HL-60 (cell line): Measurements from ENCODE around the gene IGFBP6.

Experiments used
- DNase-seq, 2 experiments: peaks; one replicate each; pipeline ENCODE4 v3.0.0-alpha.2; 2010 to 2020; ENCODE audit warnings: low read depth in 1 of 2, low spot score in 1 of 2
- H3K27ac ChIP-seq: fragments of 250-450 bp; sonication (Bioruptor Pico); replicated peaks from 2 replicates; pipeline ENCODE4 v1.5.1; 2020; ENCODE audit warnings: mild to moderate bottlenecking, moderate library complexity
- H3K27me3 ChIP-seq: fragments of 250-450 bp; sonication (Bioruptor Pico); 2 replicates; pipeline ENCODE4 v1.5.1; 2021; ENCODE audit warnings: mild to moderate bottlenecking, moderate library complexity; ENCODE audit not compliant: insufficient read depth, poor library complexity, severe bottlenecking
- H3K4me3 ChIP-seq: replicated peaks from 2 replicates; pipeline ENCODE4 v1.5.1; 2011; ENCODE audit warnings: mild to moderate bottlenecking, control low read depth, low read length; ENCODE audit not compliant: insufficient read depth
- CTCF ChIP-seq: IDR thresholded peaks from one replicate; pipeline ENCODE4 v1.5.1; 2011; ENCODE audit warnings: low read length, control low read depth, inconsistent platforms; ENCODE audit not compliant: insufficient read depth
- GABPA ChIP-seq: IDR thresholded peaks from 2 replicates; pipeline ENCODE4 v1.6.1; 2012; ENCODE audit warnings: low read depth
- POLR2AphosphoS5 ChIP-seq: IDR thresholded peaks from 2 replicates; pipeline ENCODE4 v1.6.1; 2012; ENCODE audit warnings: low read depth
- REST ChIP-seq: IDR thresholded peaks from 2 replicates; pipeline ENCODE4 v1.6.1; 2012; ENCODE audit warnings: low read depth; ENCODE audit not compliant: insufficient replicate concordance
- SPI1 ChIP-seq: IDR thresholded peaks from 2 replicates; pipeline ENCODE4 v1.6.1; 2012; ENCODE audit warnings: low read depth, mild to moderate bottlenecking, borderline replicate concordance

IGFBP6 gene

GRCh38 chr12:53056901-53057300 lies 40.6 kb upstream of the IGFBP6 start:
- DNase-seq, result no peak
- Histone ChIP-seq H3K4me3 (no peak overlapping the region), H3K27ac (no peak overlapping the region), H3K27me3 (peaks cover 11% of the 10 kb centered on the region)
- TF ChIP-seq CTCF, result no peak
- TF ChIP-seq REST, result no peak
- TF ChIP-seq GABPA, result no peak
- TF ChIP-seq SPI1, result no peak

GRCh38 chr12:53057816-53058500 lies 39.5 kb upstream of the IGFBP6 start:
- Histone ChIP-seq H3K27ac (no peak overlapping the region), H3K27me3 (peaks cover 11% of the 10 kb centered on the region), H3K4me3 (no peak overlapping the region)
- TF ChIP-seq GABPA (no peak), POLR2AphosphoS5 (no peak), CTCF (no peak), REST (no peak), SPI1 (no peak)
- DNase-seq, result no peak

- H3K27ac ChIP-seq, result no peak overlapping the region
- H3K27me3 ChIP-seq, result peaks cover 8% of the 10 kb centered on the region
- TF ChIP-seq POLR2AphosphoS5 (no peak), GABPA (no peak), SPI1 (no peak), REST (no peak), CTCF (no peak)
- DNase-seq, result no peak
- no peak overlapping the region for H3K4me3 ChIP-seq
Measured at GRCh38 chr12:53058674-53059433, 38.6 kb upstream of the IGFBP6 start.
